ENCODE data around the gene AQR.
"Not testable (repeated sequence)": the region's sequence is repeated elsewhere in the genome, so short reads cannot be mapped to it uniquely, and the experiment has no call there.

The AQR gene

DNA sequence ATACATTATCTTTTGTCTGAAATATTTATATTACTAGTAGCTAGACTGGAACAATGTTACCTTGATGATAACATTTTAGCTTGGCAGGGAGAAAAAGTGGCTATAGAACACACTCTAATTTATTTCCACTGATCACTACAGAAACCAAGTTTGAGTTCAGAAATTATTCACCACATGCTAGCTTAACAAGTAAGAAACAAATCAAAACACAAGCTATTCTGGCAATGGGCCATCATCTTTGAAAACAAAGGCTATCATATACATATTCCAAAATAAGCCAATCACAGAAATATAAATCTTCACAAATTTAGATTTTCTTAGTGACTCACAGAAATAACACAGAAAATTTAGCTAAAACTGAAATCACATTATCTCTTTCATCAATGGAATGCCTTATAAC is 17.1 kb downstream of the AQR start:
- no peak for DNase-seq (ENCODE audit: low spot score)

DNA sequence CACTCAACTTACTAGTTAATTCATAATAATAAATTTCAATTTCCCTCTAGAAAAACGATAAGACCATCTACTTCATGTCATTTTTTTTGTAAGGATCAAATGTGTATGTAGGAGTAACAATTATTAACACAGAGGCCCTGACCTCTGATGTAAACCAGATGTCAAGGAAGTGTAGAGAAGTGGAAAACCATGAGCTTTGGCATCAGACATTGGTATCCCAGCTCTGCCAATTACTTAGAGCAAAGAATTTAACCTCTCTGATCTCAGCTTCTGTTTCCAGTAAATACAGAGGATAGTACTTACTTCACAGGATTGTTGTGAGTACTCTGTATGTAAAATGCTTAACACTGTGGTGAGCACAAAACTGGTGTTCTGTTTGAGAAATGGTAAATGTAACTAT is 17.5 kb downstream of the AQR start:
- DNase-seq (ENCODE audit: low spot score), result no peak

DNA sequence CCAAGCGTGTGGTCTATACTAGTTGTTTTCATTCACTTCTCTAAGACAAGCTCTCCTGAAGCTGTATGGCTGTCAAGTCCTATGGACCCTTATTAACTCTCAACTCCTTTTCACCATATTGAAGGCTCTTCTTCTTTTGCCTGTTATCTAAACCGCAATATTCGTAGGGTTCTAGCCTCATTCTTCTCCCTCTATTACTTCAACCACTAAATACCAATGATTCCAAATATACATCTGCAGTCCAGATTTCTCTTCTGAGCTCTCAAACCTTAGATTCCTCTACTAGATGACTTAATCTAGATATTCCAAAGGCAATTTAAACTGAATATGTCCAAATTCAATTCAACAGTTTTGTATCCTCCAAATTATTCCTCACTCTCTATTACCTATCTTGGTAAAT is 24.6 kb downstream of the AQR start:
- DNase-seq (ENCODE audit: low spot score), result no peak

DNA sequence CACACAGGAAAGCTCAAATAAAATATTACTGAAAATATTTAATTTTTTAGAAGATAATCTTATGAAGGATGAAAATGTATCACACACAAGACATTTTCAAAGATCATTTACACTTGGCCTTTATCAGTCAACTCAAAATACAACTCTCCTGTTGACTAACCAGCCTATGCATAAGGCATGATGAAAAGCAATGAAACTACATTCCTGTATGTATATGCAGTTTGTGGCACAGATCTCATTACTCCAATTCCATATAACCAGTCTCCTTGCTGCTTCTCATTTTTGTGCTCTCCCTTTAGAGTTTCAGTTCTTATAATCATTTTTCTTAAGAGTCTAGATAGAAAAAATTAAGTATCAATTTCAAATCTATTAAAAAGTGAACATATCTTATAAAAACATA is 25.8 kb downstream of the AQR start:
- DNase-seq (ENCODE audit: low spot score), result no peak

DNA sequence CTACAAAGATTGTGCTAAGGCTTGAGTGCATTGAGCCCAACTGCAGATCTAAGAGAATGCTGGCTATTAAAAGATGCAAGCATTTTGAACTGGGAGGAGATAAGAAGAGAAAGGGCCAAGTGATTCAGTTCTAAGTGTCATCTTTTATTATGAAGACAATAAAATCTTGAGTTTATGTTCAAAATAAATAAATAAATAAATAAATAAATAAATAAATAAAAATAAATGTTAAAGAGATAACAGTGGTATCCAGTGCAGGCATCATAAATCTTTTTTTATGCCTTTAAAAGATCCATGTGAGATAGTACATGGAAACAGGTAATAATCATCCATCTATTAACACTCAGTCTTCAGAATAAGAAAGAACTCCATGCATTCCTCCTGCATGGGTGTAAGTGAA is 26.3 kb downstream of the AQR start:
- DNase-seq (ENCODE audit: low spot score), result not testable (repeated sequence)

DNA sequence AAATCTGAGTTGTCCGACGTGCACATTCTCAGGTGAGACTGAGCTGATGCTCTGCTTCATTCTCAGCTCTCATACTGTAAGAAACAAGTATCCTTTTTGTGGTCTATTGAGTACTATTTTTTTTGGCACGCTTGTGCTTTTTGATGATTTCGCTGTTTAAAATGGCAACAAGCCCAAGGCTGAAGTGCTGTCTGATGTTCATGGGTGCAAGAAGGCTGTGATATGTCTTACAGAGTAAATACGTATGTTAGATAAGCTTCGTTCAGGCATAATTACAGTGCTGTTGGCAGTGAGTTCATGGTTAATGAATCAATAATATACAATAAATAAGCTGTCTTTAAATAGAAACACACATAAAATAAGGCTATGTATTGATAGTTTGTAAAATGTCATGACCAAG is 27.2 kb downstream of the AQR start:
- no peak for DNase-seq (ENCODE audit: low spot score)

DNA sequence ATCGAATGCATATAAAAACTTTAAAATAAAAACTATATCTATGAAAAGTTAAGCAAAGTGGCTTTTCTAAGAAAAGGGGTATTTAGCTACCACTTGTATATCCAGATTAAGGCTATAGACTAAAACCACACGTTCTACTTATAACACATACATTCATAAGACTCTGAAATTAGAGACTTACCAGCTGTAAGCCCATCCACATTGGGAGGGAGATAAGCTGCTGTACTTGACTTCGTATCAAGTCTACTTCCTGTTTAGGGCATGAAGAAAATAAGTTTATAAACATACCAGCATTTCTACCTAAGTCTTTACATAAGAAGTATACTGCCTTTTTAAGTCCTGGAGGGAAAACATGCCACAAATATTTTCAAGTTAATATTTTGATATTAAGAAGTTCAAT is 27.7 kb downstream of the AQR start:
- DNase-seq (ENCODE audit: low spot score), result no peak

DNA sequence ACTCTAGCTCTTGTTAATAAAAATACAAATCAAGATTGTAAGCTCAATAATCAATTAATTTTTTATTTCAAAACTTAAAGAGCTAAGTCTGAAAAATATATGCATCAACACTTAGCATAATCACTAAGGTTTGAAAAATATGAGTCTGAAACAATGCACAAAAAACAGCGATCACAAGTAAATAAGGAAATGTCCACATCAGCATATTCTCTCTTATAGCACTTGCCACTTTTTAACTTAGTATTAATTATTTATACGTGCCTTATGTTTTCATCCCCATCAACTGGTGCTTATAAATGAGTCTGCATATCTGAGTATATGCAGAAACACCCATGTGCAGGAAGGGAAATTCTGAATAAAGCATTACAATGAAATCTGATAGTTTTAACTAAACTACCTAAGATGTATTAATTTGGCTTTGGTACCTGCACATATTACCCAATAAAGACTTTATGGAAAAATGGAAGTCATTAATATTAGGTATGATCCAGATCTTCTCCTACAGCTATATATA is 28.3 kb downstream of the AQR start:
- DNase-seq (ENCODE audit: low spot score), result no peak

DNA sequence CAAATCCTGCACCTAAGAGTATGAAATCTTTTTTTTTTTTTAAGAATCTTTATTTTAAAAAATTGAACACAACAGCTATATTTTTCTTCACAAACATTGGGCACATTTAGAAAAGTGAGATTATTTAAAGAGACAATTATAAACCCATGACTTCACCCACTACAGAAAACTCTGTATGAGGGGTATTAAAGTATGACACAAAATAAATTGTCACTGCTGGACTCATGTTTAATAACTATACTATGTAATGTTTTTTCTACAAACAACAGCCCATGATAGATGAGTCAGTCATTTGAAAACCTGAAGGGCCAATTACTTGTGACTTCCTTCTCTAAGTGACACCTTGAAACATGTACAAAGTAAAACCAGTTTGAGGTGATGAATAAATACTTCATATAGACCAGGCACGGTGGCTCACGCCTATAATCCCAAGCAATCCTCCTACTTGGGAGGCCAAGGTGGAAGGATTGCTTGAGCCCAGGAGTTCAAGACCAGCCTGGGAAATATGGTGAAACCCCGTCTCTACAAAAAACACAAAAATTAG is 36.0 kb downstream of the AQR start:
- no peak for DNase-seq (ENCODE audit: low spot score)

DNA sequence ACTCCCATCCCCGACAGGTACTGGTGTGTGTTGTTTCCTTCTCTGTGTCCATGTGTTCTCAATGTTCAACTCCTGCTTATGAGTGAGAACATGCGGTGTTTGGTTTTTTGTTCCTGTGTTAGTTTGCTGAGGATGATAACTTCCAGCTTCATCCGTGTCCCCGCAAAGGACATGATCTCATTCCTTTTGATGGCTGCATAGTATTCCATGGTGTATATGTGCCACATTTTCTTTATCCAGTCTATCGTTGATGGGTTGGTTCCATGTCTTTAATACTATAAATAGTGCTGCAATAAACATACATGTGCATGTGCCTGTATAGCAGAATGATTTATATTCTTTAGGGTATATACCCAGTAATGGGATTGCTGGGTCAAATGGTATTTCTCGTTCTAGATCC is 41.2 kb downstream of the AQR start:
- DNase-seq (ENCODE audit: low spot score), result not testable (repeated sequence)

DNA sequence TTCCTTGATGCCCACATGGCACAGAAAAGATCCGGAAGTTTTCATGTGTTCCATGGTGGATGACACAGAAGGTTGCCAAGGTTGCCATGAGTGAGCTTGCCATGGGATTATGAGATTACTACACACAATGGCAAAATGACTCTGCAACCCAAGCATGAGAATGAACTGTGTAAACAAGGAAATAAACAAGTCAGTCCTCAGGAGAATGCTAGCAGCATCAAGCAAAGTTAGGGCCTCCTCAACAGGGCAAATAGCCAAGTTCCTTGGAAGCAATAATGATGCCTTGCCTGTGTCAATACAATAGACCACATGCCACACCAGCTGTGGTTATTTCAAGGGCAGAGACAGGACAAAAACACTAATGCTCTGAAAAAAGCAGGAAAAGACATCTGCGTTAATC is 41.8 kb downstream of the AQR start:
- no peak for DNase-seq (ENCODE audit: low spot score)

DNA sequence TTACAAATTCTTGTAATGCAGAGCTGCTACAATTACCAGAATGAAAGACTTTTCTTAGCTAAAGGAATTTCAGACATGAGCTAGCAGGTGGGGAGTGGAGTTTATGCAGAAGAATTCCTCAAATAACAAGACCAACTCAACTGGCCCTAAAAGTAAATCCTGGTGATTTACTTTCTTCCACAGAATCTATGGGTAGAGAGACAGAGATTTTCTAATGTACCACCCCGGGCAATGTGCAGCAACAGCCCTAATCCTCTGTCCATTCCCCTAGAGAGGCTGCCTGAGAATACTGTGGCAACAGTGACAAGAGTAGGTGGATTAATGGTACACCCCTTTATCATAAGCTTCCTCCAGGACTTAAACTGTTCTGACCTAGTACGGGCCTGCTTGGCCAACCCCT is 55.2 kb downstream of the AQR start:
- DNase-seq (ENCODE audit: low spot score), result no peak

DNA sequence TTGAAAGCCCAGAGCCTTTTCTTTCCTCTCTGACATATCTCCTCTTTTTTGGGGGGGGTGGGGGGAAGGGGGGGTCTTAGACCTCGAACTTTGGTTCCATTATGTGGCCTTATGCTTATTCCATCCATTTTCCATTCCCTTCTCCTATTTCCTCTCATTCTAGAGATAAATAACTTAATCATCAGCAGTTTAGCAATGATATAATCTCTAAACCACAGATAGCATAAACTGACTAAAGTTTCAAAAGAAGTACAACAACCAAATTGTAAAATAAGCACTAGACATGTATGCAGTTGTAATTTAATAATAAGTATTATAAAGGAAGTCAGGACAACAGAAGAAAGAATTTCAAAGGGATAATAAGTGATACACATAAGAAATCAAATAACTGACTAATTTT is 64.5 kb downstream of the AQR start:
- DNase-seq (ENCODE audit: low spot score), result no peak

DNA sequence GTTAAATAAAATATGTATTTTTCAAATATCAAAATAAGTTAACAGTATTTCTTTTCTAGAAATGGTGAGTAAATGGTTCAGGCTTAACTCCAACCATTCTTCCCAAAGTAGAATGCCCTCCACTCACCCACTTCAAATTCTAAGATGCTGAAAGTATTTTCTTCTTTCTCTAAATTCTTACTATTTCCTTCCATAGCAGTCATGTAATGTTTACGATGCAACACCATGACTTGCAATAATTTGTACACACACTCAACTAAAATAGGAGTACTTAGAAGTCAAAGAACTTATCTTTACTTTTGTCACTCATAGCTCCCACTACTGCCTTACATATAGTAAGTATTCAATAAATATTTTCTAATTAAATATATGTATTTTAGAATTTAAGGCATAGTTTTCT is 65.0 kb downstream of the AQR start:
- DNase-seq (ENCODE audit: low spot score), result no peak

DNA sequence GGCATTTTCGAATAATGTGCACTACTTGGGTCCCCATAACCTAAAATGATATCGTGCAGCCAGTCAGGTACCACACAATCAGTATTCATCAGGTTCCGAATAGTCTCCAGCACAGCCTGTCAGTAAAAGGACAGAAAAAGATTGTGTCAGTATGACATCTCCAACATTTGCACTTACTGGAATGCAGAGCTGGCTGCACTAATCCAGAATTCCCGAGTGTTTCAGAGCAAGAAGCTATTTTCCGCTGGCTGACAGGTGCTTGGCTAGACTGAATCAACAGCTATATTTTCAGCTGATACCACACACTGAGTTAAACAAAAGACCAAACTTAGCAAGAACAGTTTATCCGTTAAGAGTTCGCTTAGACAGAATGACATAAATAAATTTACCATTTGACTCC is 68.8 kb downstream of the AQR start:
- no peak for DNase-seq (ENCODE audit: low spot score)

DNA sequence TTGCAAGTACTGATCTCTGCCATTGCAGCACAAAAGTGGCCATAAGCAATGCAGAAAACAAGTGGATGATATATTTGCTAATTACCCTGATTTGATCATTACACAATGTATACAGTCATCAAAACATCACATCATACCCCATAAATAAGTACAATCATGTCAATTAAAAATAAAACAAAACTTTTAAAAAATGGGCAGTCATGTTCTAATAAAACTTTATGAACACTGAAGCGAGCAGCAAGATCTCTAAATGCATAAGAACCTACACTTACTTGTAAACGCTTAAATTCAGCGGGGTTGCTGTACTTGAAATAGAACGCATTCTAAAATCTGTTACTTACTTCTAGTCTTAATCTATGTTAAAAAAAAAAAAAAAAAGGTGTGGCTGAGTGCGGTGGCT is 73.4 kb downstream of the AQR start:
- no peak for DNase-seq (ENCODE audit: low spot score)

DNA sequence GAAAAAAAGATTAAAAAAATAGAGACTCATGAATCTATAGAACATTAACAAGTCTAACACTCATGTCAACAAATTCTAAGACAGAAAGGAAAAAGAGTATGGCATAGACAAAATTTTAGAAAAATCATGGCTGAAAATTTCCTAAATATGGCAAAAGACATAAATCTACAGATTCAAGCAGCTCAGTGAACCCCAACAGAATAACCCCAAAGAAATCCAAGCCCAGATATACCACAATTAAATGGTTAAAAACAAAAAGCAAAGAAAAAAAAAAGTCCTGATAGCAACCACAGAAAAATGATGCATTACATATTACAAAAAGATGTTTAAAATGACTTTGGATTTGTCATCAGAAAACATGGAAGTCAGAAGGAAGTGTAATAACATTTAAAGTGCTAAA is 75.6 kb downstream of the AQR start:
- no peak for DNase-seq (ENCODE audit: low spot score)

DNA sequence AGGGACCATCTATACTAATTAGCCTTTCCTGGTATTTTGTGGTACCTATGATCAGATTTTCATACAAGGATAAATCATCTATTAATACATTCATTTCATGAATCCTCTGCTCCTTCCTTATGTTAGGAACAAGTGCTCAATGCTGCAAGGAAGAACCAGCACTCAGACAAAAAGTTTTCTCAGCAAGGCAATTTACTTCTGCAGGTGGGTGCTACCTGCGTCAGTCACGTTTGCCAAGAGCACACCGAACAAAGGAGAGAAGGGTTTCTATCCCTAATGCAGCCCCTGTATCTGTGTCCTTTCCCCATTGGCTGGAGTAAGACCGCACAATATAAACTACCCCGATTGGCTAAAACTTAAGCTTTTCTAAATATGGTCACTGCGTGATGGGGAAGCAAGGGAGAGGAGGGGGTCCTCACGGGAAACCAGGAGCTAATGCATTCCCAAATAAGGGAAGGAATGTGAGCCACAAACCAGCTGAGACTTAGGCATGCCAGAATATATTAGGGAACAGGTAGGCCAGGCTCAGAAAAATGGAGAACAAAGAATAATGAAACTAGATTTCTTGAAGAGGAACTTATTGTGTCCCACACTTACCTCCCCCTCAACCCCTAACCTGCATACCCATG is 76.5 kb downstream of the AQR start:
- no peak for DNase-seq (ENCODE audit: low spot score)

DNA sequence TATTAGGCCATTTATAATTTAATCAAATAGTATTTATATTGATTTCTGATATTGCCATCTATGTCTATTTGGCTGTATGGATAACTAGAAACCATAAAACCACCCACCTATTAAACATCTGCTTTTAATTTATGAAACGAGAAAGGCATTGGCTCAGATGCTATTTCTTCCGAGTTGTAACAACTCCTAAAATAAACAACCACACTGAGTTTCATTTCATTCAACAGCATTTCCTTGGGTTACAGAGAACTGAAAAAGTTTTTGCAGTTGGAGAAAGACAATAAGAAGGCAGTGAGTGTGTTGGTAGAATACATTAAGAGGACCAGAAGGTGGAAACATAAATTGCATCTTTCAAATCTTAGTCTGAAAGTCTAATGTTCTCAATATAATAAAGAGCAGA is 79.1 kb downstream of the AQR start:
- DNase-seq (ENCODE audit: low spot score), result no peak

DNA sequence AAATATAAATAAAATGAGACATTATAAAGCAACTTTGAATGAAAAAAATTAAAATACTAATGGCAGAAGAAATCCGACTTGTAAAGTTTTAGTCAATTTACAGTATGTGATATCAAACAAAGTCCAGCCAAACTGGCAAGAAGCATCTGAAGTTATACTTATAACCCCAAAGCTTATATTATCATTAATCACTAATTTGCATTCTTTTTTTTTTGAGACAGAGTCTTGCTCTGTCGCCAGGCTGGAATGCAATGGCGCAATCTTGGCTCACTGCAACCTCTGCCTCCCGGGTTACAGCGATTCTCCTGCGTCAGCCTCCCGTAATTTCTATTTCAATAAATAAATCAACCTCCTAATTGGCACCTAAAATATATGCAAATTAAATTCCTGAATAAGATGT is 80.1 kb downstream of the AQR start:
- DNase-seq (ENCODE audit: low spot score), result no peak

DNA sequence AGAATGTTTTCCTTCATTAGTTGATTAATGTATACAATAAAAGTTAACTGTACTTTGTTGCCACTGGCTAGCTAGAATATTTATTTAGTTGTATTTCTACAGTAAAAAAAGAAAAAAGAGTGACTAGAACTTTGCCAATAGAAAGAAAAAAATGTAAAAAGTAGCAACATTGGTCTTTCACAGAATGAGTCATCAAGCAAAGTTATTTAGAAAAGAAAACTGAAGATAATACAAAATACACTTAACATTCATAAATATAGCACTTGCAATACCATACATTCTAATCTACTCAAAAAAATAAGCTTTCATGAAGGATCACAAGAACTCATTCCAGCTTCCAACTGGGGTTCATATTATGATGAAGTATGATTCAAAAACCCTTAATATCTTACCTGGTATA is 83.4 kb downstream of the AQR start:
- no peak for DNase-seq (ENCODE audit: low spot score)

DNA sequence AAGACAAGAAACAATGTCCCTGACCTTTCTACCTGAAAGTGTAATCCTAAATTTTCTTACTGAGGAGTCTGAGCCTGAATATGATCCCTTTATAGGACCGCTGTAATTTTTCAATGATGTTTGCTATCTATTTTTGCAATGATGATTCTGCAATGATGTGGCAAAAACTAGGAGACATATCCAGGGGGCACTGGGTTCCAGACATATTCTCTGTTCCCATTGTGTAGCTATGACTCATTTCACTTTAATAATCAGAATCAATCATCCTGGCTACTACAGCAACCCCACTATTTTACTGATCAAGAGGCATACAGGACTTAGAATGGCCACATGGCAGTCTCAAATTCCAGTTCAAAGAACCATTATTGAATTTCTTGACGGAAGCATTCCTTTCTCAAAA is 85.9 kb downstream of the AQR start:
- DNase-seq (ENCODE audit: low spot score), result no peak

DNA sequence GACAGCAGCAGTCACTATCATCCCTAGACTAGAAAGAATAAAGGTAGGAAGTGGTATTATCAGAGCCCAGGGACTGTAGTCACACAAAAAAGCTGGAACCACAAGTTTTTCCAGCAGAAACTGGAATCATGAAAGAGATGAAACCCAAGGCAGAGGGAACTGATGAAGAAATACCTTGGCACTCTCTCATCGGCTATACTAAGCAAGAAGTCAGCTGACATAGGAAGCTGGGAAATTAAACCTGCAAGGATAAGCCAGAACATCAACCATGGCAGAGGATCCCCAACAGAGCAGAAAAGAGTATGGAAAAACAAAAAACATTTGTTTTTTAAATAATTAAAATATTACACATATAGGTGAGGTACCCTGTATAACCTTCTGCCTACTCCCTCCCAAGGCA is 86.5 kb downstream of the AQR start:
- DNase-seq (ENCODE audit: low spot score), result no peak

DNA sequence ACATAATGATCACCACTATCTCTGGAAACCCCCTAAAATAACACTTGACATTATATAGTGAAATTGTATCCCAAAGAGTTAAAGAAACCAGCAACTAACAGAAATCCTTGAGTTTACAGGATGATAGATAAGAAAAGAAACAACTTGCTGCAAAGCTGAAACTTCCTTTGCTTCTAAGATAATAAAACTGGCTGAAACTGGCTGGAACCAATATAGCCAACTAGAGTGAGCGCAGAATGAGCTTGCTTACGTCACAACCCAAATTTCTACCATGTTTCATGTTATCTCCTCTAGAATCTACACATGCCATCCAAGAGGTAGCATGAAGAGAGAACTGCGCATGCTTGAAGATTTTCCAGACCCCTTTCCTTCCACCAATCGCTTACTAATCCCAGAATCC is 90.4 kb downstream of the AQR start:
- no peak for DNase-seq (ENCODE audit: low spot score)

DNA sequence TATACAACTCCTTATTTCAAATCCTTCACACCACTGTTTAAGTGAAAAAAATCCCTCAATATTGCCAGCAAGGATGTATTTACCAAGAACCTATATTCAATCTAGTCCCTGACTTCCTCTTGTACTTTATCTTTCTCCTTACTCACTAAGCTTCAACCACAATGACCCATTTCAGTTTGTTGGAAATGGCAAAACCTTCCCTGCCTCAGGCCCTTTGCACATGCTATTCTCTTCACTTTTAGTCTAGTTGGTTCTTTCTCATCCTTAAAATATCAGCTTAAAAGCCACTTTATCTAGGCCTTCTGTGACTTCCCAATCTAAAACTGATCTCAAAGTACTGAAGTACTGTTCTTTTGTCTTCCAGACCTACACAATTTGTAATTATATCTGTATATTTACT is 92.9 kb downstream of the AQR start:
- no peak for DNase-seq (ENCODE audit: low spot score)

Data from LoVo (cell line).